HepG2 (cell line): ENCODE data around the gene RILP. TPM values are rescaled to one million over a fixed set of nuclear protein-coding genes. Genes with fewer than 3 reads are reported as not detected.

Source experiments
- ETV5 ChIP-seq: IDR thresholded peaks from 2 replicates; pipeline ENCODE4 v1.6.1; 2018; ENCODE audit warnings: missing biosample characterization, missing genetic modification reagents, inconsistent platforms, borderline replicate concordance
- GABPB1 ChIP-seq: IDR thresholded peaks from 2 replicates; pipeline ENCODE4 v1.6.1; 2016; ENCODE audit warnings: mild to moderate bottlenecking, missing genetic modification reagents, moderate library complexity, missing compliant biosample characterization
- HNRNPLL ChIP-seq: fragments of 200-400 bp; formaldehyde crosslinking; IDR thresholded peaks from 2 replicates; pipeline ENCODE4 v1.6.1; 2017; ENCODE audit warnings: mild to moderate bottlenecking, low read depth, low read length; ENCODE audit not compliant: poor library complexity, severe bottlenecking
- IKZF4 ChIP-seq: sonication (generic); formaldehyde crosslinking; IDR thresholded peaks from 2 replicates; pipeline ENCODE4 v1.5.1; 2020; ENCODE audit warnings: borderline replicate concordance, mild to moderate bottlenecking, low read depth, missing genetic modification reagents; ENCODE audit errors: not compliant biosample characterization
- PAF1 ChIP-seq: IDR thresholded peaks from 2 replicates; pipeline ENCODE4 v1.6.1; 2016; ENCODE audit warnings: missing genetic modification reagents, missing compliant biosample characterization
- PTBP1 ChIP-seq: fragments of 200-400 bp; formaldehyde crosslinking; IDR thresholded peaks from 2 replicates; pipeline ENCODE4 v1.6.1; 2018; ENCODE audit warnings: low read length, low read depth; ENCODE audit not compliant: poor library complexity, severe bottlenecking
- RFX3 ChIP-seq: IDR thresholded peaks from 2 replicates; pipeline ENCODE4 v1.6.1; 2016; ENCODE audit warnings: missing biosample characterization, missing genetic modification reagents
- RFX5 ChIP-seq: IDR thresholded peaks from 2 replicates; pipeline ENCODE4 v1.6.1; 2011; ENCODE audit warnings: low read depth, low read length, improper control_type of control experiment
- RFXAP ChIP-seq: sonication (generic); formaldehyde crosslinking; IDR thresholded peaks from 2 replicates; pipeline ENCODE4 v1.4.0; 2020; ENCODE audit warnings: missing genetic modification reagents, borderline replicate concordance
- RXRA ChIP-seq: sonication (generic); formaldehyde crosslinking; IDR thresholded peaks from 2 replicates; pipeline ENCODE4 v1.5.1; 2020; ENCODE audit warnings: missing genetic modification reagents
- SNAI1 ChIP-seq: sonication (generic); formaldehyde crosslinking; IDR thresholded peaks from 2 replicates; pipeline ENCODE4 v1.5.0; 2020; ENCODE audit warnings: mild to moderate bottlenecking, missing genetic modification reagents, borderline replicate concordance
- TAF1 ChIP-seq: sonication (generic); formaldehyde crosslinking; IDR thresholded peaks from 2 replicates; pipeline ENCODE4 v1.4.0; 2020; ENCODE audit warnings: missing genetic modification reagents
- ZNF225 ChIP-seq: sonication (generic); formaldehyde crosslinking; IDR thresholded peaks from 2 replicates; pipeline ENCODE4 v1.4.0; 2020; ENCODE audit warnings: mild to moderate bottlenecking, missing genetic modification reagents
- ZSCAN20 ChIP-seq: sonication (generic); formaldehyde crosslinking; IDR thresholded peaks from 2 replicates; pipeline ENCODE4 v1.4.0; 2020; ENCODE audit warnings: missing genetic modification reagents, mild to moderate bottlenecking, borderline replicate concordance
- polyA plus RNA-seq, 8 experiments: library from polyadenylated mRNA; depleted of rRNA in 3 of 8; stranded (reverse) in 7 of 8; unstranded in 1 of 8; fragments of >200 nt; fragmentation: Illumina TruSeq in 4 of 8; extraction: Trizol in 4 of 8; gene quantifications; 2 replicates each; pipeline versions ENCODE4 v1.2.1 to v1.2.3, GENCODE V29; 2011 to 2016; ENCODE audit warnings: low read depth in 4 of 8, missing spikeins in 1 of 8, mixed read lengths in 1 of 8; ENCODE audit not compliant: insufficient read depth in 1 of 8
- total RNA-seq, 5 experiments: library from RNA; depleted of rRNA; stranded (reverse); fragments of >200 nt; fragmentation: Illumina TruSeq; extraction: Trizol; gene quantifications; 2 replicates each; pipeline ENCODE4 v1.2.3, GENCODE V29; 2016; ENCODE audit warnings: low read depth in 1 of 5
- TF ChIP-seq, protein P1 (sequence below), 2 experiments: sonication (generic) in 1 of 2; formaldehyde crosslinking in 1 of 2; IDR thresholded peaks; 2 replicates each; pipeline versions ENCODE4 v1.4.0 to v1.6.1; 2016 to 2020; ENCODE audit warnings: borderline replicate concordance in 1 of 2, low read depth in 1 of 2, mild to moderate bottlenecking in 1 of 2, missing genetic modification reagents in 1 of 2
- TF ChIP-seq, protein P2 (sequence below): sonication (generic); formaldehyde crosslinking; IDR thresholded peaks from 2 replicates; pipeline ENCODE4 v1.5.0; 2020; ENCODE audit warnings: mild to moderate bottlenecking, missing genetic modification reagents, borderline replicate concordance
- TF ChIP-seq, protein P3 (sequence below): IDR thresholded peaks from 2 replicates; pipeline ENCODE4 v1.6.1; 2016; ENCODE audit warnings: missing genetic modification reagents, missing compliant biosample characterization

Gene RILP
- total and polyA plus RNA-seq, 2 of the 13 experiments (the other 11 are each of a cell fraction or from before 2014, with no cell fraction given), result 6.6 to 8.1 TPM

DNA sequence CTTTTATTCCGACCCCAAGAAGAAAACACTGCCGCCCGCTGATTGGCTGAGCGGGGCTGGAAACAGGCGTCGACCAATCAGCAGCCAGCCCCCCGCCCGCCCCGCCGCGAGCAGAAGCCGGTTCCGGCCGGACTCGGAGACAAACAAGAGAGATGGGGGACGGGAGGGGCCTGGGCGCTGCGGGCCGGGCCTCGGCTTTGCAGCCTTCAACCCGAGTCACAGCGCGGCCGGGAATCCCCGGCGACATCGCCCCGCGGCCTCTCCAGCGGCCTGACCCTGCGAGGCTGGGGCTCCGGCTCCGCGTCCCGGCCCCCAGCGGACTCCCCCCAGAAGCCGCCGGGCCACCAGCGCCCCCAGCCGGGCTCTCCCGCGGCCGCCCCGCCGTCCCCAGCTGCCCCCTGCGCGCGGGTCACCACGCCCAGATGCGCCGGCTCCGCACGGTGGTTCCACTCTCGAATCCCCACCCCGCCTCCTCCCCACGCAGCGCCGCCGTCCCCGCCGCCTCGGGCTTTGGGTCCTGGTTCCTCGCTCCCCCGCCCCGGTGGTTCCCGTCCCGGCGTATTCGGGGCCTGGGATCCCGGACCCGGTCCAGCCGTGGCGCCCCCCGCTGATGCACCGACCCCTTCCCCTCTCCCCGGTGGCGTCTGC lies 20.7 kb downstream of the RILP start (continued):
- TF ChIP-seq, protein P1, sequence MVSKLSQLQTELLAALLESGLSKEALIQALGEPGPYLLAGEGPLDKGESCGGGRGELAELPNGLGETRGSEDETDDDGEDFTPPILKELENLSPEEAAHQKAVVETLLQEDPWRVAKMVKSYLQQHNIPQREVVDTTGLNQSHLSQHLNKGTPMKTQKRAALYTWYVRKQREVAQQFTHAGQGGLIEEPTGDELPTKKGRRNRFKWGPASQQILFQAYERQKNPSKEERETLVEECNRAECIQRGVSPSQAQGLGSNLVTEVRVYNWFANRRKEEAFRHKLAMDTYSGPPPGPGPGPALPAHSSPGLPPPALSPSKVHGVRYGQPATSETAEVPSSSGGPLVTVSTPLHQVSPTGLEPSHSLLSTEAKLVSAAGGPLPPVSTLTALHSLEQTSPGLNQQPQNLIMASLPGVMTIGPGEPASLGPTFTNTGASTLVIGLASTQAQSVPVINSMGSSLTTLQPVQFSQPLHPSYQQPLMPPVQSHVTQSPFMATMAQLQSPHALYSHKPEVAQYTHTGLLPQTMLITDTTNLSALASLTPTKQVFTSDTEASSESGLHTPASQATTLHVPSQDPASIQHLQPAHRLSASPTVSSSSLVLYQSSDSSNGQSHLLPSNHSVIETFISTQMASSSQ (IDR thresholded peaks at IDR 0.05; ENCODE audit: low read depth), result no peak
- TF ChIP-seq, protein P1 (CRISPR knock-in tag; IDR thresholded peaks at IDR 0.05; ENCODE audit: borderline replicate concordance), result 0 out of 2 replicates have a peak, but pooled peaks have one; percentile 20
- TF ChIP-seq RXRA (CRISPR knock-in tag), result peak; percentile 39
- TF ChIP-seq, protein P2, sequence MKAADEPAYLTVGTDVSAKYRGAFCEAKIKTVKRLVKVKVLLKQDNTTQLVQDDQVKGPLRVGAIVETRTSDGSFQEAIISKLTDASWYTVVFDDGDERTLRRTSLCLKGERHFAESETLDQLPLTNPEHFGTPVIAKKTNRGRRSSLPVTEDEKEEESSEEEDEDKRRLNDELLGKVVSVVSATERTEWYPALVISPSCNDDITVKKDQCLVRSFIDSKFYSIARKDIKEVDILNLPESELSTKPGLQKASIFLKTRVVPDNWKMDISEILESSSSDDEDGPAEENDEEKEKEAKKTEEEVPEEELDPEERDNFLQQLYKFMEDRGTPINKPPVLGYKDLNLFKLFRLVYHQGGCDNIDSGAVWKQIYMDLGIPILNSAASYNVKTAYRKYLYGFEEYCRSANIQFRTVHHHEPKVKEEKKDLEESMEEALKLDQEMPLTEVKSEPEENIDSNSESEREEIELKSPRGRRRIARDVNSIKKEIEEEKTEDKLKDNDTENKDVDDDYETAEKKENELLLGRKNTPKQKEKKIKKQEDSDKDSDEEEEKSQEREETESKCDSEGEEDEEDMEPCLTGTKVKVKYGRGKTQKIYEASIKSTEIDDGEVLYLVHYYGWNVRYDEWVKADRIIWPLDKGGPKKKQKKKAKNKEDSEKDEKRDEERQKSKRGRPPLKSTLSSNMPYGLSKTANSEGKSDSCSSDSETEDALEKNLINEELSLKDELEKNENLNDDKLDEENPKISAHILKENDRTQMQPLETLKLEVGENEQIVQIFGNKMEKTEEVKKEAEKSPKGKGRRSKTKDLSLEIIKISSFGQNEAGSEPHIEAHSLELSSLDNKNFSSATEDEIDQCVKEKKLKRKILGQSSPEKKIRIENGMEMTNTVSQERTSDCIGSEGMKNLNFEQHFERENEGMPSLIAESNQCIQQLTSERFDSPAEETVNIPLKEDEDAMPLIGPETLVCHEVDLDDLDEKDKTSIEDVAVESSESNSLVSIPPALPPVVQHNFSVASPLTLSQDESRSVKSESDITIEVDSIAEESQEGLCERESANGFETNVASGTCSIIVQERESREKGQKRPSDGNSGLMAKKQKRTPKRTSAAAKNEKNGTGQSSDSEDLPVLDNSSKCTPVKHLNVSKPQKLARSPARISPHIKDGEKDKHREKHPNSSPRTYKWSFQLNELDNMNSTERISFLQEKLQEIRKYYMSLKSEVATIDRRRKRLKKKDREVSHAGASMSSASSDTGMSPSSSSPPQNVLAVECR (CRISPR knock-in tag), result 0 out of 2 replicates have a peak, but pooled peaks have one; percentile 8
- peak; percentile 97 for TF ChIP-seq RFXAP (CRISPR knock-in tag)
- no peak for TF ChIP-seq RFX3 (CRISPR knock-in tag)
- TF ChIP-seq ETV5 (CRISPR knock-in tag), result peak; percentile 87
- TF ChIP-seq ZNF225 (CRISPR knock-in tag), result 0 out of 2 replicates have a peak, but pooled peaks have one; percentile 13
- TF ChIP-seq GABPB1 (CRISPR knock-in tag), result peak; percentile 77
- TF ChIP-seq RFX5, result peak; percentile 70
- TF ChIP-seq PTBP1, result no peak
- TF ChIP-seq, protein P3, sequence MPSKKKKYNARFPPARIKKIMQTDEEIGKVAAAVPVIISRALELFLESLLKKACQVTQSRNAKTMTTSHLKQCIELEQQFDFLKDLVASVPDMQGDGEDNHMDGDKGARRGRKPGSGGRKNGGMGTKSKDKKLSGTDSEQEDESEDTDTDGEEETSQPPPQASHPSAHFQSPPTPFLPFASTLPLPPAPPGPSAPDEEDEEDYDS, result peak; percentile 70
- peak; percentile 34; the same call in 1 of the 2 replicates for TF ChIP-seq TAF1 (CRISPR knock-in tag)
- TF ChIP-seq ZSCAN20 (CRISPR knock-in tag), result no peak; the same call in 1 of the 2 replicates
- TF ChIP-seq SNAI1 (CRISPR knock-in tag), result no peak
- TF ChIP-seq PAF1, result no peak
- TF ChIP-seq IKZF4 (CRISPR knock-in tag), result no peak
- peak; percentile 63 for TF ChIP-seq HNRNPLL
